ENCODE results near the gene PHETA2.

PHETA2 gene

GRCh38 chr22:42039271-42039670 is 34.8 kb upstream of the PHETA2 start:
- Histone ChIP-seq H3K56ac (ENCODE audit: low read length) (no peak overlapping the region), H3K79me1 (ENCODE audit: low read length) (no peaks in the 10 kb centered on the region), H2AK5ac (ENCODE audit: low read length) (no peak overlapping the region), H2BK15ac (replicated peaks; ENCODE audit: low read depth) (no peak overlapping the region), H2BK120ac (ENCODE audit: low read depth, low read length) (no peak overlapping the region), H3K9ac (ENCODE audit: low read length) (no peak overlapping the region), H4K5ac (ENCODE audit: low read length) (no peak overlapping the region), H3K4me1 (ENCODE audit: control insufficient read depth, low read depth, low read length) (no peaks in the 10 kb centered on the region), H4K8ac (ENCODE audit: low read depth, low read length) (no peak overlapping the region), H3K18ac (ENCODE audit: low read length) (no peak overlapping the region), H3K4ac (ENCODE audit: low read depth, low read length) (no peak overlapping the region), H3K4me2 (ENCODE audit: low read length) (no peak overlapping the region), H3K36me3 (ENCODE audit: control insufficient read depth, insufficient read depth, low read length) (no peaks in the 10 kb centered on the region), H3K23ac (ENCODE audit: low read length) (no peak overlapping the region), H3K79me2 (ENCODE audit: control insufficient read depth, insufficient read depth, low read length) (no peaks in the 10 kb centered on the region), H2BK5ac (ENCODE audit: low read length) (no peak overlapping the region), H3K27ac (ENCODE audit: low read depth, low read length) (no peak overlapping the region), H3K27me3 (ENCODE audit: insufficient read depth, low read length, poor library complexity) (no peaks in the 10 kb centered on the region), H3K4me3 (ENCODE audit: low read length) (no peak overlapping the region)
- no CpG with 5 or more reads among the region's 5 CpGs for WGBS (ENCODE audit: extremely low coverage, insufficient coverage, low lambda C conversion rate)
- no peak for DNase-seq

- Histone ChIP-seq H3K27me3 (ENCODE audit: insufficient read depth, low read length, poor library complexity) (no peaks in the 10 kb centered on the region), H3K4ac (ENCODE audit: low read depth, low read length) (no peak overlapping the region), H3K4me1 (ENCODE audit: control insufficient read depth, low read depth, low read length) (no peaks in the 10 kb centered on the region), H3K79me2 (ENCODE audit: control insufficient read depth, insufficient read depth, low read length) (no peaks in the 10 kb centered on the region), H4K8ac (ENCODE audit: low read depth, low read length) (no peak overlapping the region), H4K5ac (ENCODE audit: low read length) (no peak overlapping the region), H3K56ac (ENCODE audit: low read length) (no peak overlapping the region), H2AK5ac (ENCODE audit: low read length) (no peak overlapping the region), H3K9ac (ENCODE audit: low read length) (no peak overlapping the region), H3K79me1 (ENCODE audit: low read length) (no peaks in the 10 kb centered on the region), H3K4me3 (ENCODE audit: low read length) (no peak overlapping the region), H2BK5ac (ENCODE audit: low read length) (no peak overlapping the region), H2BK120ac (ENCODE audit: low read depth, low read length) (no peak overlapping the region), H3K4me2 (ENCODE audit: low read length) (no peak overlapping the region), H2BK15ac (replicated peaks; ENCODE audit: low read depth) (no peak overlapping the region), H3K27ac (ENCODE audit: low read depth, low read length) (no peak overlapping the region), H3K23ac (ENCODE audit: low read length) (no peak overlapping the region), H3K36me3 (ENCODE audit: control insufficient read depth, insufficient read depth, low read length) (no peaks in the 10 kb centered on the region), H3K18ac (ENCODE audit: low read length) (no peak overlapping the region)
- DNase-seq = no peak
These were observed 32.3 kb upstream of the PHETA2 start for GRCh38 chr22:42041784-42042183.

GRCh38 chr22:42050641-42051180 is 23.3 kb upstream of the PHETA2 start:
- Histone ChIP-seq H3K56ac (ENCODE audit: low read length) (no peak overlapping the region), H3K79me2 (ENCODE audit: control insufficient read depth, insufficient read depth, low read length) (no peaks in the 10 kb centered on the region), H3K9ac (ENCODE audit: low read length) (no peak overlapping the region), H3K27ac (ENCODE audit: low read depth, low read length) (no peak overlapping the region), H3K4me3 (ENCODE audit: low read length) (no peak overlapping the region), H2BK5ac (ENCODE audit: low read length) (no peak overlapping the region), H2BK15ac (replicated peaks; ENCODE audit: low read depth) (no peak overlapping the region), H3K18ac (ENCODE audit: low read length) (no peak overlapping the region), H3K36me3 (ENCODE audit: control insufficient read depth, insufficient read depth, low read length) (no peaks in the 10 kb centered on the region), H3K27me3 (ENCODE audit: insufficient read depth, low read length, poor library complexity) (no peaks in the 10 kb centered on the region), H3K79me1 (ENCODE audit: low read length) (no peaks in the 10 kb centered on the region), H3K4me2 (ENCODE audit: low read length) (no peak overlapping the region), H2BK120ac (ENCODE audit: low read depth, low read length) (no peak overlapping the region), H4K8ac (ENCODE audit: low read depth, low read length) (no peak overlapping the region), H2AK5ac (ENCODE audit: low read length) (no peak overlapping the region), H3K4ac (ENCODE audit: low read depth, low read length) (no peak overlapping the region), H4K5ac (ENCODE audit: low read length) (no peak overlapping the region), H3K4me1 (ENCODE audit: control insufficient read depth, low read depth, low read length) (no peaks in the 10 kb centered on the region), H3K23ac (ENCODE audit: low read length) (no peak overlapping the region)
- WGBS (ENCODE audit: extremely low coverage, insufficient coverage, low lambda C conversion rate) = no CpG with 5 or more reads among the region's 2 CpGs
- DNase-seq = no peak

GRCh38 chr22:42052765-42053164 is 21.3 kb upstream of the PHETA2 start:
- no peak overlapping the region for H3K4ac ChIP-seq (ENCODE audit: low read depth, low read length)
- no peaks in the 10 kb centered on the region for H3K79me2 ChIP-seq (ENCODE audit: control insufficient read depth, insufficient read depth, low read length)
- DNase-seq = no peak
- no peak overlapping the region for H4K5ac ChIP-seq (ENCODE audit: low read length)
- H3K27ac ChIP-seq (ENCODE audit: low read depth, low read length) = no peak overlapping the region
- no peak overlapping the region for H3K56ac ChIP-seq (ENCODE audit: low read length)
- H3K36me3 ChIP-seq (ENCODE audit: control insufficient read depth, insufficient read depth, low read length) = no peaks in the 10 kb centered on the region
- no peak overlapping the region for H2BK120ac ChIP-seq (ENCODE audit: low read depth, low read length)
- H2AK5ac ChIP-seq (ENCODE audit: low read length) = no peak overlapping the region
- no CpG with 5 or more reads among the region's 3 CpGs for WGBS (ENCODE audit: extremely low coverage, insufficient coverage, low lambda C conversion rate)
- no peak overlapping the region for H3K4me2 ChIP-seq (ENCODE audit: low read length)
- H4K8ac ChIP-seq (ENCODE audit: low read depth, low read length) = no peak overlapping the region
- H3K27me3 ChIP-seq (ENCODE audit: insufficient read depth, low read length, poor library complexity) = no peaks in the 10 kb centered on the region
- H2BK5ac ChIP-seq (ENCODE audit: low read length) = no peak overlapping the region
- no peak overlapping the region for H3K18ac ChIP-seq (ENCODE audit: low read length)
- no peak overlapping the region for H2BK15ac ChIP-seq (replicated peaks; ENCODE audit: low read depth)
- no peaks in the 10 kb centered on the region for H3K4me1 ChIP-seq (ENCODE audit: control insufficient read depth, low read depth, low read length)
- H3K9ac ChIP-seq (ENCODE audit: low read length) = no peak overlapping the region
- no peaks in the 10 kb centered on the region for H3K79me1 ChIP-seq (ENCODE audit: low read length)
- H3K4me3 ChIP-seq (ENCODE audit: low read length) = no peak overlapping the region
- peak overlapping the region; percentile 15 for H3K23ac ChIP-seq (ENCODE audit: low read length)

- Histone ChIP-seq H3K23ac (ENCODE audit: low read length) (no peak overlapping the region), H3K79me1 (ENCODE audit: low read length) (no peaks in the 10 kb centered on the region), H3K36me3 (ENCODE audit: control insufficient read depth, insufficient read depth, low read length) (no peaks in the 10 kb centered on the region)
These were observed 17.1 kb upstream of the PHETA2 start for GRCh38 chr22:42056757-42057511.

GRCh38 chr22:42060489-42060888 is 13.6 kb upstream of the PHETA2 start:
- Histone ChIP-seq H2BK5ac (ENCODE audit: low read length) (no peak overlapping the region), H3K79me2 (ENCODE audit: control insufficient read depth, insufficient read depth, low read length) (no peaks in the 10 kb centered on the region)
- no CpG with 5 or more reads among the region's 5 CpGs for WGBS (ENCODE audit: extremely low coverage, insufficient coverage, low lambda C conversion rate)

More at GRCh38 chr22:42056757-42057511, 17.1 kb upstream of the PHETA2 start:
- Histone ChIP-seq H3K4me3 (ENCODE audit: low read length) (no peak overlapping the region), H3K56ac (ENCODE audit: low read length) (no peak overlapping the region), H3K18ac (ENCODE audit: low read length) (no peak overlapping the region), H3K79me2 (ENCODE audit: control insufficient read depth, insufficient read depth, low read length) (no peaks in the 10 kb centered on the region), H4K5ac (ENCODE audit: low read length) (no peak overlapping the region), H3K27me3 (ENCODE audit: insufficient read depth, low read length, poor library complexity) (no peaks in the 10 kb centered on the region), H2AK5ac (ENCODE audit: low read length) (no peak overlapping the region), H2BK15ac (replicated peaks; ENCODE audit: low read depth) (no peak overlapping the region), H3K27ac (ENCODE audit: low read depth, low read length) (no peak overlapping the region), H4K8ac (ENCODE audit: low read depth, low read length) (no peak overlapping the region), H3K9ac (ENCODE audit: low read length) (no peak overlapping the region), H2BK5ac (ENCODE audit: low read length) (no peak overlapping the region), H3K4me2 (ENCODE audit: low read length) (no peak overlapping the region), H3K4ac (ENCODE audit: low read depth, low read length) (no peak overlapping the region), H3K4me1 (ENCODE audit: control insufficient read depth, low read depth, low read length) (no peaks in the 10 kb centered on the region), H2BK120ac (ENCODE audit: low read depth, low read length) (no peak overlapping the region)
- no peak for DNase-seq
- no CpG with 5 or more reads among the region's 1 CpG for WGBS (ENCODE audit: extremely low coverage, insufficient coverage, low lambda C conversion rate)

More at GRCh38 chr22:42060489-42060888, 13.6 kb upstream of the PHETA2 start:
- Histone ChIP-seq H3K18ac (ENCODE audit: low read length) (no peak overlapping the region), H3K27ac (ENCODE audit: low read depth, low read length) (no peak overlapping the region), H3K4me3 (ENCODE audit: low read length) (no peak overlapping the region), H3K56ac (ENCODE audit: low read length) (no peak overlapping the region), H3K4me1 (ENCODE audit: control insufficient read depth, low read depth, low read length) (peaks cover 4% of the 10 kb centered on the region), H4K5ac (ENCODE audit: low read length) (no peak overlapping the region), H2BK120ac (ENCODE audit: low read depth, low read length) (no peak overlapping the region), H4K8ac (ENCODE audit: low read depth, low read length) (no peak overlapping the region), H2BK15ac (replicated peaks; ENCODE audit: low read depth) (no peak overlapping the region), H3K4ac (ENCODE audit: low read depth, low read length) (no peak overlapping the region), H3K27me3 (ENCODE audit: insufficient read depth, low read length, poor library complexity) (no peaks in the 10 kb centered on the region), H3K9ac (ENCODE audit: low read length) (no peak overlapping the region), H3K23ac (ENCODE audit: low read length) (no peak overlapping the region), H3K36me3 (ENCODE audit: control insufficient read depth, insufficient read depth, low read length) (no peaks in the 10 kb centered on the region), H2AK5ac (ENCODE audit: low read length) (no peak overlapping the region), H3K4me2 (ENCODE audit: low read length) (no peak overlapping the region), H3K79me1 (ENCODE audit: low read length) (no peaks in the 10 kb centered on the region)
- DNase-seq = no peak

Data from mesendoderm (in vitro differentiated cells).